HG03439 (cell line): Measurements from ENCODE around the gene PACSIN2.

ENCODE experiments used
- ATAC-seq: cut with Tn5 transposase; IDR thresholded peaks from one replicate; pipeline ENCODE4 v1.9.1; 2021; ENCODE audit warnings: mild to moderate bottlenecking, moderate library complexity; ENCODE audit not compliant: unreplicated experiment

The PACSIN2 gene

DNA sequence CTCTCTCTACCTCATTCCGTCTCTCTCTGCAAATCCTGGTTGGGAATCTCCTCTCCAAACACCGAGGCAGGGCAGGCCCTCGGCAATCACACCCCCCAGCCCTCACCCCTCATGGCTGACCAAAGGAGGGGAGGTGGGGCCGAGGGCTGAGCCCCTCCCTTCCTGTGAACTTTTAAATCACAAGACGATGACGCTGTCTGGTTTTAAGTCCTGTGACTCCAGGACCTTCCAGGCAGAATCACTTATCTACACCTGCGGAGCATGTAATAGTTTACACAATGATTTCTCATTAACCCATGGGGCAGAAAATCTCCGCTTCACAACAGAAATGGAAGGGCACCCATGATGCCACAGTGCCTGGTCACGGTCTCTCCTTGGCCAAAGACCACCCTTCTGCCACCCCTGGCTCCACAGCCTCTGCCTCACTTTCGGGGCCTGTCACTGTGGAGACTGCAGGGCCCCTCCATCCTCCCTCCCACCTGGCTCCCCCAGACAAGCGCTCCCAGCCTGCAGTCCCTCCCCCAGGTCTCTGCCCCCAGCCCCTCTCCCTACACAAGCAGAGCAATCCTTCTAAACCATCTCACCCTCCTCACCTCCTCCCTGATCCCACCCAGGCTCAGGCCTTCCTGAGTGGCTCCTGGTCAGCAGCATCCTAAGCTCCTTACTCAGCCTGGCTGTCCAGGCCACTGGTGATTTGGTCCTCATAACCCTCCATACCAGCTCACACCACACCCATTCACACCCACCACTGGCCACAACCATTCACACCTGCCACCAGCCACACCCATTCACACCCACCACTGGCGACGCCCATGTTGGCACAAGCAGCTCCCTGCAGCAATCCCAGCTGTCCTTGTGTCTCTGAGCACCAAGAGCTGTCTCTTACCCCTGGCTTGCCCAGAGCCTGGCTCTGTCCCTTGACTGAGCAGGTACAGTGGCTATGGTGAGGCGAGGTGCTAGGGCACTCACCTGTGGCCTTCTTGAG is 127.1 kb downstream of the PACSIN2 start:
- no peak for ATAC-seq

GRCh38 chr22:42887120-42887519 is 127.8 kb downstream of the PACSIN2 start:
- no peak for ATAC-seq

- no peak for ATAC-seq
Observed at GRCh38 chr22:42885446-42885845, 129.5 kb downstream of the PACSIN2 start.

- no peak for ATAC-seq
Observed at GRCh38 chr22:42884616-42885375, 130.2 kb downstream of the PACSIN2 start.

- ATAC-seq = no peak
Observed at GRCh38 chr22:42883970-42884369, 131.0 kb downstream of the PACSIN2 start.

- no peak for ATAC-seq
Observed at GRCh38 chr22:42883121-42883520, 131.8 kb downstream of the PACSIN2 start.

GRCh38 chr22:42881982-42882656 is 132.8 kb downstream of the PACSIN2 start:
- ATAC-seq = no peak

- no peak for ATAC-seq
Observed at GRCh38 chr22:42881298-42881697, 133.7 kb downstream of the PACSIN2 start.

DNA sequence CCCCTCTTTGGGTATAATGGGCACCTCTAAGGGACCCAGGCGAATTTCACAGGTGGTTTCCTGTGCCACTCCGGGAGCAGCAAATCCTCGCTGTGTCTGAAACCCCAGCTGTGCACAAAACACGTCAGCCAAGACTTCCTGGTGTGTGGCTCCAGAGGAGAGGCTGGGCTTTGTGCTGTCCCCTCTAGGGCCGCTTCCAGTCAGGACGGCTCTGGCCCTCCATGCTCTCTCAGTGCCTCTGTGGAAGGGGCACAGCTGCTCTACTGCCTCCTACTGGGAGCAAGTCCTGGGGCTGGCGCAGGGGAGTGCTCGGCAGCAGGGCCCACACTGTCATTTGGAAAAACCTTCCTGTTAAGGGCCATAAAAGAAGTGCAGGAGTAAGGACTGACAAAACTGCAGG is 134.1 kb downstream of the PACSIN2 start:
- no peak for ATAC-seq

DNA sequence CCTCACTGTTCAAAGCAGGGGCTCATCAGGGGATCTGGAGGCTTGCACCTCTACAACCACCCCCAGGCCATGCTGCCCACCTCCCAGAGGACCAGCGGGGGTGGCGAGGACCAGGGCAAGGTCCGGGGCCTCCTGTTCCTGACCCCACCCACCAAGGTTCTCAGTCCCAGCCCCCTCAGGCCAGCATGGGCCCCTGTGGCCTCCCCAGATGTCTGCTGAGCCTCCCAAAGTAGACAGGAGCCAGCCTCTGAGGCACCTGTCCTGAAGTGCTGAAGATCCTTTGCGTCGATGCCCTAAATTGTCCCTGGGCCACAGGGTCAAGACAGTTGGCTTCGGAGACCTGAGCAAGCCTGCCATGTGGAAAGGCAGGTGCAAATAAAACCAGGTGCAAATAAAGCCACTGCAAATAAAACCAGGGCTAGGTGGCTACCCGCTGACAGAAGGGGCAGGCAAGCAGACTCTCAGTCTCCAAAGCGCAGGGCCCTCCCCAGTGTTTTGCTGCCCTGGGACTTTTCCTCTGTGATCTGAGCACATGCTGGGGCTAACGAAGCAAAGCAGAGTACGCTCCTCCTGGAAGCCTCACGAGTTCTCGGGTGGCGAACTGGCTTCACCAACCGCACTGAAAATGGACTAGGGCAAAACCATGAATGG is 135.5 kb downstream of the PACSIN2 start:
- ATAC-seq = no peak

- no peak for ATAC-seq
Observed at GRCh38 chr22:42878561-42879305, 136.2 kb downstream of the PACSIN2 start.

DNA sequence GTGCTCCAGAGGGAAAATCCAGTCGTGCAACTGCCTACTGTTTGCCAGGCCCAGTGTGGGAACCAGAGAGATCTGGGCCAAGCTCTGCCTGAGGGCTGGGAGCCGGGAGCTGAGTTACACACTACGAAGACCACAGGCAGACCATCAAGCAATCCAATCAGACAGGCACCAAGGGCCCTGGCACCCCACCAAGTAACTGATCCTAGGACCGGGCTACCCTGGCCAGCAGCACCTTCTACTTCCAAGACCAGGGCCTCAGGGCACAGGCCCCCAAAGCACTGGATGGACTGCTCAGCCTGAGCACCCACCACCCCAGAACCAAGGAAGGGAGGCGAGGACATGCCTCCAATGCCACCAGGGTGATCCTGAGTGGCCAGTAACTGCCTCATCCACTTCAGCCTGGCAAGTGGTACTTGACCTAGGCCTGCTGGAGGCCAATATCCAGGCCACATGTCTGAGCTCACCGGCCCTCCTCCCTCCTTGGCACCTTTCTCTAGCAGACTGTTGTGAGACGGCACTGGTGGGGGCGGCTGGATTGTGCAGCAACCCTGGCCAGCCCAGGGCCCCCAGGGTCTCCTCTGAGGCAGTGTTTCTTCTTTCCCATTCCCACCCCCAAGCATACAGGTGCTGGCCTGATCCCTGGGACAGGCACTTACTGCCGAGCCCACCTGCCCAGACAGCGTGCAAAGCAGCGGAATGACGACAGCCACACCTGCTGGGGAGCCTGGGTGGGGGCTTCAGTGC is 137.2 kb downstream of the PACSIN2 start:
- no peak for ATAC-seq

DNA sequence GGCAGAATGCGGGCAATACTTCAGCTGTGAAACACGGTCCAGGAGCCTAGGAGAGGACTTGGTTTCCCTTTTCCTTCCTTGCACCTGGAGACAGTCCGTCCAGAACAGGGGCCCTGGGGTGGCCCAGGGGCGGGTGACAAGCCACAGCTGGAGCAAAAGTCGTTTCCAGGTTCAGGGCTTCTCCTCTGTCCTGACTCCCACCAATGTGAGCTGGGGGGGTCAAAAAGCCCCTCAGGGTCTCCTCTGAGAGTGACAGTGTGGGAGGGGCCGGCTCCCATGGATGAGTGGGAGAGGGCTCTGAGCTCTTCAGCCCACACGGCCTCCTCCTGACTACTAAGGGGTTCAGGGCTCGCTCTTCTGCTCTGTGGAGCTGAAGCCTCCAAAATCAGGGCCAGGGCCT is 137.8 kb downstream of the PACSIN2 start:
- no peak for ATAC-seq

DNA sequence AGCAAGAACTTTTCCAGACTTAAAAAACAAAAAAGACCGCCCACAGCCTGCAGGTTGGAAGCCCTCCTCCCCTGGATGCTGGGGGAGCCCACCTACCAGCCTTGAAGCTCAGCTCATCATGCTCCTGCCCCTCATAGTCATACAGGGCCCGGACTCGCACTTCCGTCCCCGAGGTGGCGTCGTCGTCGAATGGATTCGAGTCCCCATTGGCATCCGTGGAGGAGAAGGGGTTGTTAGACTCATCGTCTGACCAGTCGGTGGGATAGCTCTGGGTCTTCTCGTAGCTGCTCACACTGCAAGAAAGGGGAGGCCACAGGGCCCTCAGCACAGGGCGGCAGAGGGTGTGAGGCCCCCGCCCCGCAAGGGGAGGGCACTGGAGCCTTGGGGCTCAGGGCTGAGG is 138.9 kb downstream of the PACSIN2 start:
- no peak for ATAC-seq

DNA sequence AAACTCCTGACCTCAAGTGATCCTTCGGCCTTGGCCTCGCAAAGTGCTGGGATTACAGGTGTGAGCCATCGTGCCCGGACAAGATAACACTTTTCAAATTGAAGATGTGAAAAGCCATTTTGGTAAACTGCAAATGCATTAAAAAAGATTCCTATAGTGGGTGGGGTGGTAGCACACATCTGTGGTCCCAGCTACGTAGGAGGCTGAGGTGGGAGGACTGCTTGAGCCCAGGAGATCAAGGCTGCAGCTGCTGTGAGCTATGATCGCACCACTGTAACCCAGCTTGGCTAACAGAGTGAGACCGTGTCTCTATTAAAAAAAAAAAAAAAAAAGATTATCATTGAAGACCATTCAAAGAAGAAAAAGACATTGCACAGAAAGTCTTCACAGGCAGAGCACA is 140.9 kb downstream of the PACSIN2 start:
- ATAC-seq = no peak

DNA sequence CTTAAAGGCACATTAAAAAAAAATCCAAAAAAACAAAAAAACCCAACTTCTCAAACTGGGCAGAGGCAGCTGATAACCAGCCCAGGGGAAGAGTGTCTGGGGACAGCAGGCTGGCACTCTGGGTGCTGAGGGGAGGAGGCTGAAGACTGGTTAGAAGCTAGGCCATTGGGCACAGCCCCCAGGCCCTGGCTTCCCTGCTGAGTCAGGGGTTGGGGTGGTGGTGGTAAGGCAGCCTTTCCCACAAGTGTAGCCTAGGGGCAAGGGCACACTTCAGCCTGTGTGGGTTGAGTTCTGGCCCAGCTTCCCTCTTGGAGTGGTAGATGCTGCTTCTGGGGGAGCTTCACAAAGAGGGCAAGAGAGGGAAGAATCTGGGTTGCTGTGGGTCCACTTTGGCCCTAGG is 141.6 kb downstream of the PACSIN2 start:
- no peak for ATAC-seq

- no peak for ATAC-seq
Observed at GRCh38 chr22:42872821-42873220, 142.1 kb downstream of the PACSIN2 start.

GRCh38 chr22:42871146-42872050 is 143.6 kb downstream of the PACSIN2 start:
- ATAC-seq = no peak
